WERI-Rb-1 (cell line): Measurements from ENCODE around the gene DNAJB12.
"Not testable (repeated sequence)": the region's sequence is repeated elsewhere in the genome, so short reads cannot be mapped to it uniquely, and the experiment has no call there.

ENCODE experiments used
- DNase-seq: peaks from one replicate; pipeline ENCODE4 v3.0.0-alpha.2; 2020
- H3K27ac ChIP-seq: fragments of 250-450 bp; sonication (Bioruptor Pico); 2 replicates; pipeline ENCODE4 v1.5.1; 2020; ENCODE audit warnings: mild to moderate bottlenecking, moderate library complexity
- H3K27me3 ChIP-seq: fragments of 250-450 bp; sonication (Bioruptor Pico); 2 replicates; pipeline ENCODE4 v1.5.1; 2021; ENCODE audit warnings: mild to moderate bottlenecking, low read depth, moderate library complexity; ENCODE audit not compliant: insufficient read depth, severe bottlenecking
- H3K36me3 ChIP-seq: fragments of 250-450 bp; sonication (Bioruptor Pico); 2 replicates; pipeline ENCODE4 v1.5.1; 2020; ENCODE audit warnings: mild to moderate bottlenecking, moderate library complexity
- H3K4me3 ChIP-seq: 2 replicates; pipeline ENCODE4 v1.5.1; 2011; ENCODE audit warnings: low read depth, mild to moderate bottlenecking, control low read depth, low read length
- H3K9me3 ChIP-seq: fragments of 250-450 bp; sonication (Bioruptor Pico); 2 replicates; pipeline ENCODE4 v1.5.1; 2021; ENCODE audit warnings: mild to moderate bottlenecking, moderate library complexity; ENCODE audit not compliant: severe bottlenecking
- TF ChIP-seq, protein P1 (sequence below): IDR thresholded peaks from 2 replicates; pipeline ENCODE4 v1.5.1; 2011; ENCODE audit warnings: low read depth, mild to moderate bottlenecking, control low read depth, inconsistent platforms, low read length

DNAJB12 gene

DNA sequence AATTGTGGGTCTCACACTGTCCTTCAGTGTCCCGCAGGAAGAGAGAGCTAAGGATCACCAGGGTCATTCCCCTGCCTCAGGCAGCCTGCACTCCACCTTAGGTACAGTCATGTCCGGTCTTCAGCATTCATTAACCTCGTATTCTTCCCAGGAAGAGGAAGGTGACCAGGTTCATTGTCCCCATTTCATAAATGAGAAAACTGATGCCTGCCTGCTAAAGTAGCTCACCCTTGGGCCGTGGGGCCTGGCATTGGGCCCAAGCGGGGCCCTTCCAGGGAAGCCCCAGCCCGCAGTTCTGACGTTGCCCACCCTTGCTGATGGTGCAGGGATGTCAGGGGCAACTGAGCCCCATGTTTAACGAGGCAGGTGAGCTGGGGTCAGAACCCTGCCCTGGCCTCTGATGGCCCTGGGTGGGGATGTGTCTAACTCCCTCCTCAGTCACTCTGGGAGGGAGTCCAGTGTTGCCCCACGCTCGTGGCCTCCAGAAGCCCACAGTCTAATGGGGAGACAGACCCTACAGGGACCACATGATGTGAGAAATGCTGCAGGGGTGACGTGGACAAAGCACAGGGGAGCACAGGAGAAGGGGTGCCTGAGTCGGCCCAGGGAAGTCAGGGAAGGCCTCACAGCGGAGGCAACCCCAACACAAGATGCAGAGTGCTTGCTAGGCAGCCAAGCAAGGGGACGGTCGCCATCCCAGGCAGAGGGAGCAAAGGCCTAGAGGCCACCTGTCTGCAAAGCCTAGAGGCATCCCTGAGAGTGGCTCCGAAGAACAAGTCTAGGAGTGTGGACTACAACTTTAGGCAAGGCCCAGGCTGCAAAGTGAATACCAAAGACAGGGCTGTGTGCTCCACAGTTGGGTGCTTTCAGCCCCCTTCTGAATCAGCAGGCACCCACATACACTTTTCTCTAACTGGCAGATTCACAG is 55.9 kb downstream of the DNAJB12 start:
- TF ChIP-seq, protein P1, sequence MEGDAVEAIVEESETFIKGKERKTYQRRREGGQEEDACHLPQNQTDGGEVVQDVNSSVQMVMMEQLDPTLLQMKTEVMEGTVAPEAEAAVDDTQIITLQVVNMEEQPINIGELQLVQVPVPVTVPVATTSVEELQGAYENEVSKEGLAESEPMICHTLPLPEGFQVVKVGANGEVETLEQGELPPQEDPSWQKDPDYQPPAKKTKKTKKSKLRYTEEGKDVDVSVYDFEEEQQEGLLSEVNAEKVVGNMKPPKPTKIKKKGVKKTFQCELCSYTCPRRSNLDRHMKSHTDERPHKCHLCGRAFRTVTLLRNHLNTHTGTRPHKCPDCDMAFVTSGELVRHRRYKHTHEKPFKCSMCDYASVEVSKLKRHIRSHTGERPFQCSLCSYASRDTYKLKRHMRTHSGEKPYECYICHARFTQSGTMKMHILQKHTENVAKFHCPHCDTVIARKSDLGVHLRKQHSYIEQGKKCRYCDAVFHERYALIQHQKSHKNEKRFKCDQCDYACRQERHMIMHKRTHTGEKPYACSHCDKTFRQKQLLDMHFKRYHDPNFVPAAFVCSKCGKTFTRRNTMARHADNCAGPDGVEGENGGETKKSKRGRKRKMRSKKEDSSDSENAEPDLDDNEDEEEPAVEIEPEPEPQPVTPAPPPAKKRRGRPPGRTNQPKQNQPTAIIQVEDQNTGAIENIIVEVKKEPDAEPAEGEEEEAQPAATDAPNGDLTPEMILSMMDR: no peak
- no peaks in the 10 kb centered on the region for H3K27me3 ChIP-seq
- H3K4me3 ChIP-seq: peak overlapping the region; percentile 55; the same call in 1 of the 2 replicates
- H3K9me3 ChIP-seq: no peaks in the 10 kb centered on the region
- no peak for DNase-seq
- no peaks in the 10 kb centered on the region for H3K36me3 ChIP-seq
- peak overlapping the region; percentile 89 for H3K27ac ChIP-seq

DNA sequence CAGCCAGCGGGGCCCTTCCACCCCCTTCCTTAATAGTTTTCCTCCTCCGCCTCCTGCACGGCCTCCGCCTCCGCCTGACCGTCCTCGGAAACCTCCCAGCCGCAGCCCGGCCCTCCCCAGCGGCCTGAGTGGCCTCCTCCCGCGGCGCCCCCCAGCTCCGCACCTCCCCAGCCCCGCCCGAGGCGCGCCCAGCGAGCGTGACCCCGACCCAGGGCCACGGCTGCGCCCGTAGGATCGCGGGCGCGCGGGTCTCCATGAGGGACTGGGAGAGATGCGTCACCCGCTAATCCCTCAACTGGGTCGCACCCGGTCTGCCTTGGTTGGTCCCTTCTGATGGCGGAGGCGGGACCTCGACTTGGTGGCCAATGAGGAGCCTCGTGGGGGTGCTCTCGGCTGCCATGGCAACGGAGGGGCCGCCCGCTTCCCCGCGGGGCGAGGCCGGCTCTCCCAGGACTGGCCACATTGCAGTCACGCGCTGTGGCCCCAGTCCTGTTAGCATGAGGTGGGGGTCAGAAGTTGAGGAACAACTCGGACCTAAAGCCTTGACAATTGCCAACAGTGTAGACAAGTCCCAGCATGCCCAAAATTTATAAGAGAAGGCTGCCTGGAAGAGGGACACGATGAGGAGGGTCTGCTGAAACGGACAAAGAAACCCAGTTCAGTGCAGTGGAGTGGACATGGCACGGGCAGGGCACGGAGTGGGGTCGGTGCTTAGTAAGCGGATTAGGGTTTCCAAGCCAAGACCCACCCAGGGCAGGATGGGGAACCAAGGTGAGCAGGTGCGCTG is 56.7 kb downstream of the DNAJB12 start:
- DNase-seq: peak; percentile 99
- Histone ChIP-seq H3K27me3 (no peaks in the 10 kb centered on the region), H3K4me3 (peak overlapping the region; percentile 55), H3K27ac (peak overlapping the region; percentile 89), H3K9me3 (no peaks in the 10 kb centered on the region), H3K36me3 (no peaks in the 10 kb centered on the region)
- TF ChIP-seq, protein P1: no peak

DNA sequence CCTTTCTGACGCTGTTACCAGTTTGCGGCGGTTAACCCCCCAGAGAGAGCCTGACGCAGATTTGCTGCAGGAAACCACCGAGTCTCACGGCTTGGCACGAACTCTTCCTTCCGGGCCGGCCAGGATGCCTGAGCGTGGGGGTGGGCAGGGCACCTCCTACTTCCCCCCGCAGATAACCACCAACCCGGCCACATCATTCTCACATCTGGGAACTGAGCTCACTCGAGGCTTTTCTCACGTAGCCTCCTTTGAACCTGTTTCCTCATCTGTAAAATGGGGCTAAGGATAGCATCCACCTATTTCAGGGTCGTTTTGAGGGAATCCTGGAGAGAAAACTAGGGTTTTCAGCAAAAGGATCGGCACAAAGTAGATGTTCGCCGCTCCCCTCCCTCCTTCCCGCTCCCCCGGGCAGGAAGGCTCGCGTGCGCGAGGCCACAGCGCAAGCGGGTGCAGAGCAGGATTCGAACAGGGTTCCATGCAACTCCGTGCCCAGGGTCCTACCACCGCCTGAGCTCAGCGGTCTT is 57.4 kb downstream of the DNAJB12 start:
- Histone ChIP-seq H3K27me3 (no peaks in the 10 kb centered on the region), H3K36me3 (no peaks in the 10 kb centered on the region), H3K27ac (peak overlapping the region; percentile 89), H3K4me3 (peak overlapping the region; percentile 55), H3K9me3 (no peaks in the 10 kb centered on the region)
- TF ChIP-seq, protein P1: no peak
- no peak for DNase-seq

DNA sequence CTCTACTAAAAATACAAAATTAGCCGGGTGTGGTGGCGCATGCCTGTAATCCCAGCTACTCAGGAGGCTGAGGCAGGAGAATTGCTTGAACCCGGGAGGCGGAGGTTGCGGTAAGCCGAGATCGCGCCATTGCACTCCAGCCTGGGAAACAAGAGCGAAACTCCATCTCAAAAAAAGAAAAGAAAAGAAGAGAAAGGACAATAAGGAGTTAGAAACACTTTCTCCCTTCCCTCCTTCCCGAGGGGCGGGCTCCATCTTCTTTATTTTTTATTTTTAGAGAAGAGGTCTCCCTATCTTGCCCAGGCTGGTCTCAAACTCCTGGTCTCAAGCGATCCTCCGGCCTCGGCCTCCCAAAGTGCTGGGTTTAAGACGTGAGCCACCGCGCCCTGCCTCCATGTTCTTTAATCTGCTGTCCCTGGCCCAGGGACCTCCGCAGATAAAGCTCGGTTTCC is 57.9 kb downstream of the DNAJB12 start:
- H3K9me3 ChIP-seq, H3K27me3 ChIP-seq, DNase-seq, H3K27ac ChIP-seq, H3K4me3 ChIP-seq, H3K36me3 ChIP-seq: not testable (repeated sequence)

DNA sequence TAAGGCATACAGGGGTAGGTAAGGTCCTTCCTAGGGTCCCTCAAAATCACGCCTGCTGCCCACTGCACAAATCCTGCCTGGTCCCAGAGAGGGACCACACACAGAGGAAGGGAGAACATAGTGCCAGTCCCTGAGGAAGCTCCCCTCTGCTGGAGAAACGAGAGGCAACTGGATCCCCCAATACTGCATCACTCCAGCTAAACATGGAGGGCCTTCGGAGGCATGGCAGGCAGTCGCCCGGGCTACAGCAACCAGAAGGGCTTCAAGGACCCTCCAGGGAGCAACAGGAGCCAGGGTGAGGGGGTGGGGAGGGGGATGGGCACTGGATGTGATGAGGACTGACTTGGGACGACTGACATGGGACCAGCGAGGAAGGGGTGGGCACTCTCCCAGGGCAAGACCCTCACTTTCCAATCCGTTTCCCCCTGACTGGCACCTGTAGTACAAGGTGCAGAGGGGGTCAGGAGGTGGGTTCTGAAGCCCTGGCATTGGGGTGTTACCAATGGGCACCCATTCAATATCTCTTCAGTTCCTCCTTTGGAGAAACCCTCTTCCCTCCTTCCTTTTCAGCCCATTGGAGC is 59.3 kb downstream of the DNAJB12 start:
- no peak overlapping the region for H3K27ac ChIP-seq
- H3K9me3 ChIP-seq: no peaks in the 10 kb centered on the region
- no peaks in the 10 kb centered on the region for H3K36me3 ChIP-seq
- no peaks in the 10 kb centered on the region for H3K27me3 ChIP-seq
- DNase-seq: no peak
- H3K4me3 ChIP-seq: no peak overlapping the region
- TF ChIP-seq, protein P1: no peak
